Stimulated activated CD4-positive, alpha-beta T cell treated with anti-CD3 and anti-CD28 coated beads, Interleukin-1b, Interleukin-23, amount 100 ng/mL, for 4 hours (primary cell): Measurements from ENCODE around the gene CUL7.
A peak's percentile ranks its signal among the peaks of the same experiment; 100 is the strongest.
"Not testable (repeated sequence)": the region's sequence is repeated elsewhere in the genome, so short reads cannot be mapped to it uniquely, and the experiment has no call there.

Experiments
- DNase-seq, 2 donors: peaks; one replicate each; pipeline ENCODE4 v3.0.0-alpha.2; 2020; ENCODE audit warnings: low read depth in 2 of 2

CUL7 gene

GRCh38 chr6:43053545-43054205 is at the start of gene CUL7:
Gene CUL7 (minus strand): TSS chr6:43053851. CDS start chr6:43052788, 1,063 bp downstream.
- DNase-seq: peak; percentile 78 to 86

- DNase-seq: no peak
Observed at GRCh38 chr6:43101497-43101896, 47.8 kb upstream of the CUL7 start.

GRCh38 chr6:43097502-43097901 is 43.9 kb upstream of the CUL7 start:
- no peak for DNase-seq

GRCh38 chr6:43097098-43097489 is 43.4 kb upstream of the CUL7 start:
- no peak for DNase-seq

DNA sequence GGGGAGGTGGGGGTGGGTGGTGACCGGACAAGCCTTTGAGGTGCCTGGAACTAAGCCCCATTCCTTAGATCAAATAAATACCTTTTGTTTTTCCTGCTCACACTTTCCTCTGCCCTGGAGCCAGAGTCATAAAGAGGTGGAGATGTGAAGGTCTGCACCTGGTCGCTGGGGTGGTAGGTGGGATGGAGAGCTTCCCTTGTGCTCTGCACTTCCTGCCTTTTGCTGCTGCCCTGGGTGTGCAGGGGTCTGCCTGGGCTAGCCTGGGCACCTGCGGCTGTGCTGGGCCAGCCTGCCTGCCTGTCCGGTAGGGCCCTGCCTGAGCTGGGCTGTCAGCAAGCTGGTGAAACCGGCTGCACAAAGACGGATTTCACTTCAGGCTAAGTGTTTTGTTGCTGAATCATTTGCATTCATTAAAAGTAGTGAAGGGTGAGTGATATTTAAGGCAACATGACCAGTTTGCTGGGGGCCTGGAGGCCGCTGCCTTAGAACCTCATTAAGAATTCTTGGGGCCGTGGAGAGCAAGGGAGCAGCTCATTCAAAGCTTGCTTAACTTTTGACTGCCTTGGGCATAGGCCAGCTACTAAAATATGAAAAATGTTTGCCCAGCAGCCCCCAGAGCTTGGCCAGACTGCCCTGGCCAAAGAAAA is 42.9 kb upstream of the CUL7 start:
- no peak for DNase-seq

- no peak for DNase-seq
Observed at GRCh38 chr6:43095939-43096338, 42.3 kb upstream of the CUL7 start.

DNA sequence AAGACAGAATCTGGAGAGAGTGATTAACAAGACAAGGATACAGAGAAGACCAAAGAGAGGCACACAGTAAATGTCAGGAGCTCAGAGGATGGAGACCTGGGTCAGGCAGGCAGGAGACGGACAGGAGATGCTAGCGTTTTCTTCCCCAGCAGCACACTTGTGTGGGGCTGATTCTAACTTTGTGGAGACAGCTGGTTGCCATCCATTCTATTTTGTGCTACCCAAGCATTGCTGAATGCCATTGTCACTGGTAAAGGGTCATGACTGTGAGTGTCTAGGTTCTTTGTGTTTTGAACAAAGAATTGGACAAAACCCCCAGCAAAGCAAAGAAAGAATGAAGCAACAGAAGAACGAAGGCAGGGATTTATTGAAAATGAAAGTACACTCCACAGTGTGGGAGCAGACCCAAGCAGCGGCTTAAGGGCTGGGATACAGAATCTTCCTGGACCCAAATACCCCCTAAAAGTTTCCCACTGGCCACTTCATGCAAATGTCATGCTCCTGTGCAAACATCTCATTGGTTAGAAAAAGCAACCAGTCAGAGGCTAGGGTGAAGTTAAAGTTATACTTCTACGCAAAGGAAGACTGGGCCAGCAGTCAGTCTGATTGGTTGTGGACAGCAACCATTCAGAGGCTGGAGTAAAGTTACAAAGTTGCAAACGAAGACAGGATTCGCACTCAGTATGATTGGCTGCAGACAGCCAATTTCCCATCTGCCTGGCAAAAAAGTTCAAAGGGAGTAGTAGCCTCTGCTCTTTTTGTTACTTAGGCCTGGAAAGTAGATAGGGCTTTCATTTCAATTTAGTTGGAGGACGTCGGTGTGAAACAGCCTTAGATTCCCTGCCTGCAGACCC is 40.0 kb upstream of the CUL7 start:
- DNase-seq: no peak

- no peak for DNase-seq
Observed at GRCh38 chr6:43092635-43093034, 39.0 kb upstream of the CUL7 start.

GRCh38 chr6:43091436-43091991 is 37.9 kb upstream of the CUL7 start:
- no peak for DNase-seq

DNA sequence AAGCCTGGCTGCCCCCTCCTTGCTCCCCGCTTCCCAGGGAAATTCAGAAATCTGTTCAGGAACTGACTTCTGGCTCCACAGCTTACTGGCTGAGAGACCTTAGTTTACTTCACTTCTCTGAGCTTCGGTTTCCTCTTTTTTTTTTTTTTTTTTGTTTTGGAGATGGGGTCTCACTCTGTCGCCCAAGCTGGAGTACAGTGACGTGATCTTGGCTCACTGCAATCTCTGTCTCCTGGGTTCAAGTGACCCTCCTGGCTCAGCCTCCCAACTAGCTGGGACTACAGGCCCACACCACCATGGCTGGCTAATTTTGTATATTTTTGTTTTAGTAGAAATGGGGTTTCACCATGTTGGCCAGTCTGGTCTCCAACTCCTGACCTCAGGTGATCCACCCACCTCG is 37.4 kb upstream of the CUL7 start:
- no peak for DNase-seq

GRCh38 chr6:43090559-43090956 is 36.9 kb upstream of the CUL7 start:
- no peak for DNase-seq

- DNase-seq: no peak
Observed at GRCh38 chr6:43089874-43090558, 36.4 kb upstream of the CUL7 start.

DNA sequence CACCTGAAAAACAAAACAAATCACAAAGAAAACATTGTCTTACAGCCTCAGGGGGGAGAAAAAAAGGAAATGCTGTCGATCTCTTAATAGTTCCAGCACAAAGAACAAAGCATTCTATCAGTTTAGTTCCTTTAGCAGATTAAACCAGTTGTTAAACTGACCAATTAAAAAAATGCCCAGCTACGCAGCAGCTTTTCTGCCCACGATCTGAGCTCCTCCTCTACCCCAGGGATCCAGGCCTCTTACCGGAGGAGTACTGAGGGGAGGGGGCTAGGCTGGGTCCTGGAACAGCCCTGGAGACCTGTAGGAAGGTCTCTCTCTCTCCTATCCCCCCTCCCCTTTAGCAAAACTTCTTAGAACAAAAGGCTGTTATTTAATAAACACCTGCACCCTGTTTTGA is 35.8 kb upstream of the CUL7 start:
- no peak for DNase-seq

GRCh38 chr6:43088654-43089056 is 35.0 kb upstream of the CUL7 start:
- DNase-seq: no peak

DNA sequence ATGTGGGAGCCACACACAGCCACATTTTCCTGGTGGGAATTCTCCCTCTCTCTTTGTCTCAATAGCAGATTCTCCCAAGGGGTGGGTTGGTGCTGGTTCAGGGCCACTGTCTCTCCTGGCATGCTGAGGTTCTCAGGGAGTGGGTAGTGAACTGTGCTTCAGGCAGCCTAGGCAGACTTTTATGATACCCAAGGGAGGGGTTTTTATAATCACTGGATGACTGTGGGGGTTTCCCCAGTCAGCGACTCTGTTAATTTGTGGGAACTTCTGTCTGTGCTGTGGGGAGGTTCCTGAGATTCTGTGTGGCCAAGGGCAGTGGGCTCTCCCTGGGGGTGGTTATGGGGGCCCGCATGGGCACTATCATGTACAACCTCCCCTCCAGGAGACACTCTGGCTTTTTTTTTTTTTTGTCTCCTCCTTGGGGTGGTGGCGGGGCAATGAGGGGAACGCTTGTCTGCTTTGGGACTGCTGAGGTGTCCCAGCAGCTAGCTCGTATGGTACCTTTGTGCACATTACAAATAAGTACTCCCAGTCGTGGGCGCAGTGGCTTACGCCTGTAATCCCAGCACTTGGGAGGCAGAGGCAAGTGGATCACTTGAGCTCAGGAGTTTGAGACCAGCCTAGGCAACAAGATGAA is 32.5 kb upstream of the CUL7 start:
- no peak for DNase-seq

DNA sequence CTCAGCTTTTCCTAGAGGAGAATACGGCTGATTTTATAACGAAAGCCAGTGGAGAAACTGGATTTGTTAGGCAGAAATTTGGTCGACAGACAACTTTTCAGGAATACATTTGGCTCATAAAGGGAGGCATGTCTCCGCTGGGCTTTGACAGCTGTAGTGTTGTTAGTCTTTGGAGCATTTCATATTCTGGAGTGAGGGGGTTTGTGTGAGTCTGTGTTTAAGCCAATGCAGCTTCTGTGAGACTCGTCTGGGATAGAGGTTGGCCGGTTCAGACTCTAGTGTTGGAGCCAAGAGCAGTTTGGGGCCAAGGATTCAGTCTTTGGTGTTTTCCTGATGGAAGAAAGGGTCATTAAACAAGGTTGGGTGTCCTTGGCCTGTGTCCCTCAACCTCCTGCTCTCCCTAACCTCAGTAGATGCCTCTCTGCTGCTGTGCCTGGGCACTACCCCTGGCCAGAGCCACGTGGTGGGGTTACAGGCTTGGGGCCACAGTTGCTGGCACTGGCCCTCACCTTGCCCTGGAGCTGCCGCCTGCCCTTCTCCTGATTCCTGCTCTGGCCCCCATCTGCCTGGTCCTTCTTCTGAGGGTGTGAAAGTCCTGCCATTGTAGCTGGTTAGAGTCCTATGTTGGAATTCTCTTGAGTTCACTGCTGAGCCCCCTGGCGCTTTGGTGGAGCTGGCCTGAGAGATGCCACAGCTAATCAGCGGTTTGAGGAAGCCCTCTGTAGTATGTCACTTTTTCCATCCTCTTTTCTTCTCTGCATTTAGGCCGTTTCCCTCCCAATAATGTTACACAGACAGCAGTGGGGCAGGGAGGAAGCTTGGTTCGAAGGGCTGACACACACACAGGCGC is 29.4 kb upstream of the CUL7 start:
- no peak for DNase-seq

DNA sequence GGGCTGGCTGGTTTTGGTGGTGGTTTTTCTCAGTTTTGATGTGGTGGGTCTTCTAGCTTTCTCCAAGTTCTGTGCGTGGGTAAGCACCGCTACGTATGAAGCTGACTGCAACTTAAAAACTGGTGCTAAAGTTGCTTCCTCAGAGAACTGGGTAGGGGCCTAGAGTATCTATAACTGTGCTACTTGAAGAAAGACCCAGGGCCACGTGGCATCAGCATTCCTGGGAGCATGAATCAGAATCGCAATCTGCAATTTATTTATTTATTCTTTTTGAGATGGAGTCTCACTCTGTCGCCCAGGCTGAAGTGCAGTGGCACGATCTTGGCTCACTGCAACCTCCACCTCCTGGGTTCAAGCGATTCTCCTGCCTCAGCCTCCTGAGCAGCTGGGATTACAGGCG is 28.3 kb upstream of the CUL7 start:
- DNase-seq: not testable (repeated sequence)

GRCh38 chr6:43081043-43081442 is 27.4 kb upstream of the CUL7 start:
- no peak for DNase-seq

DNA sequence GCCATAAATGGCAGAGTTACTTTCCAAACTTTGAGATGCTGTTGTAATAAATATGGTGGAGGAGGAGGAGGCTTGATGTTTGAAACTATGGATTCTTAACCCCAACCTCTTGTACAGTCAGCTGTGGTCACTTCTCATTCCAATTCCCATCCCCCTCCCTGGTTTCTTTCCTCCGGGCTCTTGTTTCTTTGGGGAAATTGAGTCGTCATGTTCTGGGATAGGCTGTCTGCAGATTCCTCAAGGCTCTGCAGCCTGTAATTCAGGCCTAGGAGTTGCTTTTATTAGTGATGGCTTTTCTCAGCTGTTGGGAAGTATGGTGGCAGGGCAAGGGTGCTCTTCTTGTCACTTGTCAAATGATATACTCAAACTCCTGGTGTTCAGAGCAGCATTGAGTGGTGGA is 25.0 kb upstream of the CUL7 start:
- no peak for DNase-seq

GRCh38 chr6:43077981-43078511 is 24.4 kb upstream of the CUL7 start:
- no peak for DNase-seq
